ENCODE results near the gene OXNAD1.

The OXNAD1 gene

DNA sequence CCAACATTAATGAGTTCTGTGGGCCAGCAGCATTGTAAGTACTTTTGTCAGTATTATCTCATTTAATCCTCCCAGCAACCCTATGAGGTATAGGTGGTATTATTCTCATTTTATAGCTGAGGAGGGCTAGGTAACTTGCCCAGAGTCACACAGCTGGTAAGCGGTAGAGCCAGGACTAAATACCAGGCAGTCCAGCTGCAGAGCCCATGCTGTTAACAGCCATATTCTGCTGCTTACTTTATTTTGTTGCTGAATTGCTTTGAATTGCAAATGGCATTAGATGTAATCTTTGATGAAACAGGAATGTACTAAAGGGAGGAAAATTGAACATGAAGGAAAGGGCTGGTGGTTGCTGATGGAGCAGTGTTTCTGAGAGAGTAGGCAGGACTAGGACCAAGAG, 19.6 kb downstream of the OXNAD1 start:
- no peak overlapping the region for H3K4me3 ChIP-seq (replicated peaks; ENCODE audit: low read depth, low read length)
- no peak for DNase-seq (ENCODE audit: extremely low read depth, low read depth)
- TF ChIP-seq, protein P1, sequence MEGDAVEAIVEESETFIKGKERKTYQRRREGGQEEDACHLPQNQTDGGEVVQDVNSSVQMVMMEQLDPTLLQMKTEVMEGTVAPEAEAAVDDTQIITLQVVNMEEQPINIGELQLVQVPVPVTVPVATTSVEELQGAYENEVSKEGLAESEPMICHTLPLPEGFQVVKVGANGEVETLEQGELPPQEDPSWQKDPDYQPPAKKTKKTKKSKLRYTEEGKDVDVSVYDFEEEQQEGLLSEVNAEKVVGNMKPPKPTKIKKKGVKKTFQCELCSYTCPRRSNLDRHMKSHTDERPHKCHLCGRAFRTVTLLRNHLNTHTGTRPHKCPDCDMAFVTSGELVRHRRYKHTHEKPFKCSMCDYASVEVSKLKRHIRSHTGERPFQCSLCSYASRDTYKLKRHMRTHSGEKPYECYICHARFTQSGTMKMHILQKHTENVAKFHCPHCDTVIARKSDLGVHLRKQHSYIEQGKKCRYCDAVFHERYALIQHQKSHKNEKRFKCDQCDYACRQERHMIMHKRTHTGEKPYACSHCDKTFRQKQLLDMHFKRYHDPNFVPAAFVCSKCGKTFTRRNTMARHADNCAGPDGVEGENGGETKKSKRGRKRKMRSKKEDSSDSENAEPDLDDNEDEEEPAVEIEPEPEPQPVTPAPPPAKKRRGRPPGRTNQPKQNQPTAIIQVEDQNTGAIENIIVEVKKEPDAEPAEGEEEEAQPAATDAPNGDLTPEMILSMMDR (IDR thresholded peaks at IDR 0.05; ENCODE audit: low read depth, low read length, missing control alignments), result no peak

DNA sequence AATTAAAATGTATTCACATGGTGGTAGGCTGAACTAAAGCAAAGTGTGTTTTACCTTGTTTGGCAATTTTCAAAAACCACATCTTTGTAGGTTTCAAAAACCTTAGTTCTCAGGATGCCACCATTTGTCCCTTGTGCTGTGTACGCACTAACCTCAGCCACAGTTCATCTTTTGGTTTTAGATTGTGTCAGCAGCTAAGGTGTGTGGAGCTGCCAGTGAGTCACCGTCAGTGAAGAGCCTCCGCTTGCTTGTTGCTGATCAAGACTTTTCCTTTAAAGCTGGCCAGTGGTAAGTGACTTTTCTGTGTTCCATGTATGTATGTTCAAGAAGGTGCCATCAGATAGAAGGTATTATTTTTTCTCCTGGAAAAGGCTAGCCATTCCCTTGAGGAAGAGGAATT, 21.1 kb downstream of the OXNAD1 start:
- DNase-seq (ENCODE audit: extremely low read depth, low read depth), result no peak
- H3K4me3 ChIP-seq (replicated peaks; ENCODE audit: low read depth, low read length), result no peak overlapping the region

GRCh38 chr3:16286751-16287543, 21.9 kb downstream of the OXNAD1 start:
- TF ChIP-seq, protein P1 (IDR thresholded peaks at IDR 0.05; ENCODE audit: low read depth, low read length, missing control alignments), result no peak
- H3K4me3 ChIP-seq (replicated peaks; ENCODE audit: low read depth, low read length), result no peak overlapping the region
- DNase-seq (ENCODE audit: extremely low read depth, low read depth), result no peak

More for the DNA sequence above, 21.1 kb downstream of the OXNAD1 start:
- TF ChIP-seq, protein P1 (IDR thresholded peaks at IDR 0.05; ENCODE audit: low read depth, low read length, missing control alignments), result no peak

DNA sequence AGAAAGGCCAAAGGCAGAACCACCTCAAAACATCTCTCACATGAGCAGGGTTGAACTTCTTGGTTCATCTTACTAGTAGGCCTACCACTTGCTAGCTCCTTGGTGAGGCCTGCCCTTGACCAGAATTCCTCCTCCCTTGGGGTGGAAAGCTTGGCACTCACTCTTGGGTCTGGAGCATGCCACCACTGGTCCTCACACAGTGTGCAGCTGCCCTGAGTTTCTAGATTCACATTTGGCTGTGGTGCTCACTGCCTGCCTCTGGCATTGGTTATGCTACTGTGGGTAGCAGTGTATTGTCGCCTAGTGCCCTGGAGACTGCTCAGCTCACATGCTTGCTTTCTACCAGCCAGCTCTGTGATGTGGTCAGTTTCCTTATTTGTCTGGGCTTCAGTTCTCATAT, 23.7 kb downstream of the OXNAD1 start:
- H3K4me3 ChIP-seq (replicated peaks; ENCODE audit: low read depth, low read length), result no peak overlapping the region
- no peak for DNase-seq (ENCODE audit: extremely low read depth, low read depth)
- TF ChIP-seq, protein P1 (IDR thresholded peaks at IDR 0.05; ENCODE audit: low read depth, low read length, missing control alignments), result no peak

DNA sequence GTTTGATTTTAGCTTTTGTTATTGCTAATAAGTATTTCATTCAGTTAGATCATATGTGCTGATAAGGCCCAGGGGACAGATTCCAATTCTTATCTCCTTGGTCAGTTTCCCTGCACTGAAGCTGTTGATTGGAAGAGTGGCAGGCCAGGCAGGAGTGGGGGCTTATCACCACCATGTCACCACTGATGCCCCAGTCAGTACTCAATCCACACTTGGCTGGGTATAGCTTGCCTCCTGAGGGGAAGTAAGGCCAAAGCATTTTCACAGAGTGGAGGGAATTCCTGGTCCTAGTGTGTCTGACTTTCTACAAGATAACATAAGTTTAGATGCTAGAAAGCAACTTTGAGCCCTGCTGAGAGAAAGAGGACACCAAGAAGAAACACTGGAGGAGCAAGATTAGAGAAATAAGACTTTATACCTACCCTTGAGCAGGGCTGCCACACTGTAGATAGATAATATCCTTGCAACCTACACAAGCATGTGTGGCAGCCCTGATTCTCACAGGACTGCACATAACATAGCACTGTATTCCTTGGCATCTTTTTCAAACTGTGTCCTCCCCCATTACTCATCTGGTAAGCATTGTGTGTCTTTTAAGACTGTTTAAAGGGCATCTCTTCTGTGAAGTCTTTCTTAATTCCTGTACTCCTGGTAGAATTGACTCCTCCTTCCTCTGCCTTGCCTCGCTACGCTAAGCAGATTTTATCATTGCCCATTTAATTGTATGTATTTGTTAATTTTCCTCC, 24.3 kb downstream of the OXNAD1 start:
- TF ChIP-seq, protein P1 (IDR thresholded peaks at IDR 0.05; ENCODE audit: low read depth, low read length, missing control alignments), result no peak
- no peak overlapping the region for H3K4me3 ChIP-seq (replicated peaks; ENCODE audit: low read depth, low read length)
- no peak for DNase-seq (ENCODE audit: extremely low read depth, low read depth)

GRCh38 chr3:16290007-16290826, 25.2 kb downstream of the OXNAD1 start:
- TF ChIP-seq, protein P1 (IDR thresholded peaks at IDR 0.05; ENCODE audit: low read depth, low read length, missing control alignments), result peak; percentile 67
- H3K4me3 ChIP-seq (replicated peaks; ENCODE audit: low read depth, low read length), result no peak overlapping the region
- DNase-seq (ENCODE audit: extremely low read depth, low read depth), result no peak
